DMS79 (cell line): Measurements from ENCODE around the gene IRAK3.
"Not testable (repeated sequence)": the region's sequence is repeated elsewhere in the genome, so short reads cannot be mapped to it uniquely, and the experiment has no call there.

Source experiments
- DNase-seq: peaks from one replicate; lab custom pipeline; 2025; lab: John Stamatoyannopoulos, UW

IRAK3 gene

DNA sequence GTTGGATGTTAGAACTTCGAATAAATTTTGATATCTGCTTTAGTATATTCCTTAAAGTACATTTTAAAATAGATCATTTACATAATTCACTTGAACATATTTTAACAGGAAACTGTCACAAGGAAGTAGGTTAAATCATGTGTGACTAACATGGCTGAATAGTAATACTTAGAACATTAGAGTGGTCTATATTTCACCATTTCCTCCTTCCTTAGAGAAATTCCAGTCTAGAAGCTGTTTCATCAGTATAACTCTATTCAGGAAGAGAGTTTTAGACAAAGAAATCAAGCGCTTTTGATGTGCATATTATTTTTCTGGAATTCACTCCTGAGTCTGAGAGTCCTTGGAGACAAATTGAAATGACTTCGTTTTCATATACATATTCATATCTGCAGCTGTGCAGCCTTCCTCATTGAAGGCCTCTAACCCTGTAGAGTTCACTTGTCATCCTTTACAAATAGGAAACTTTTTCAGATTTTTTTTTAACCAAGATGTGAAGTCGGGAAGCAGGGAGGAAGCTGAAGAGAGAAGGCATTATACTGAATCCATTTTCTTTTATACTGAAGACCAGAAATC lies 28.4 kb downstream of the IRAK3 start:
- DNase-seq = no peak

DNA sequence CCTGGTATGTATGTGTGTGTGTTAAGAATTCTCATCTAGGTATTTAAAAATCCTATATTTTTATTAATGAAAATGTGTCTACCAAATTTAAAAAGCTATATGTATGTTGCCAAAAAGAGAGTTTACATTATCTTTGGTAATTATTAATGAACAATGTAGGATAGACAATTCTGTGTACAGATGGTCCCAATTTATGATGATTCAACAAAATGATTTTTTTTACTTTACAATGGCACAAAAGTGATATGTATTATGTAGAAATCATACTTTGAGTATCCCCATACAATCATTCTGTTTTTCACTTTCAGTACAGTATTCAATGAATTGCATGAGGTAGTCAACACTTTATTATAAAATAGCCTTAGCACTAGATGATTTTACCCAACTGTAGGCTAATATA lies 39.4 kb downstream of the IRAK3 start:
- no peak for DNase-seq

GRCh38 chr12:66232263-66232662 lies 43.2 kb downstream of the IRAK3 start:
- DNase-seq = no peak

DNA sequence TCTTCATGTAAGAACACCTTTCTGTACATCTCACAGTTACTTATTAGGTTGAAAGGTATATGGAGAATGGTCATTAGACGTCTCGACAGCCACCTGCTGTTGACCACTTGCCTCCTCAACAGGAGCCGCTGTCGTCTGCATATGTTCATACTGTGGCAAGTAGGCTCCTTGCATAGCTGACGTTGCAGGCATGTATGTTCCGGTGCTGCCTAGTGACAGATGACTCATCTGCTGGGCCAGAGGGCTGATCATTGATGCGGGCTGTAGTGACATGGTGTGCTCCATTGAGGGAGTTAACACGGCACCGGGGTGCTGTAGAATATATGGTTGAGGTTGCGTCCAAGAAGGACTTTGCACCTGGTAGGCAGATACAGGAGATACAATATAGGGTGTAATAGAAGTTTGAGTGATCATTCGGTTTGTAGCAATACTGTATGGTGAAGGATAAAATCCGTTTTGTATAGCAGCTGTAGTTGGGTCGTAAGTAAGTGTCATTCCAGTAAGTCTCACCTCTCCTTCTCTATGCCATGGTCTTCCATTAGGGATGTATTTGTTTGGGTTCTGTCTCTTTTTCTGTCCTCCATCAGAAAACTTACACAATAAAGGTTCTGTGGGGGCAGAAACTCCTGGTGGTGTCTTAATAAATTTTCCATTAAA lies 45.2 kb downstream of the IRAK3 start:
- DNase-seq = not testable (repeated sequence)

- not testable (repeated sequence) for DNase-seq
Measured at GRCh38 chr12:66234773-66235625, 46.0 kb downstream of the IRAK3 start.

DNA sequence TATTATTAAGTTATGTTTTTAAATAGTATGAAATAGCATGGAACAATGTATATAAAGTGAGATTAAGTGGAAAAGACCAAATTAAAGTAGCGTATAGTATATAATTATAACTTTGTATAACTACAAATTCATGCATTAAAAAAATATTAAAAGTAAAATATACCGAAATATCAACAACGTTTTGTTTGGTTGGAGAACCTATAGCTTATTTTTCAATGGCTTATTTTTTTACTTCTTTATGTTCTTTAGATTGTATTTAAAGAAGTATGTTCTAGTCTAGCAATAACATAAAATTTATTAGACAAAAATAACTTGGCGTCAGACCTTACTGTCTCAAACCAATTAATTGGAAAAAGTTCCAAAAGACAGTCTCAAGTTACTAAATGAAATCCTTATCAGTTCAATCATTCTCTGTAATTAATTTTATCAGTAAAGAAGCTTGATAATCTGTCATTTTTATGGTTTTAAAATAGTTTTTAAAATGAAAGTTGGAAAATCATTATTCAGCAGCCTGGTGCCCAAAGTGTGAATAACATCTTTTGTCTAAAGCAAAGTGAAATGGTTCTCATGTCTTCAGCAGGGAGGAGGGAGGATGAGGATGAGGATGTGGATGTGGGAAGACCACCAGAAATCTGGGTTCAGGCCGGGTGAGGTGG lies 46.7 kb downstream of the IRAK3 start:
- DNase-seq = no peak

- not testable (repeated sequence) for DNase-seq
Measured at GRCh38 chr12:66236282-66236675, 47.3 kb downstream of the IRAK3 start.

DNA sequence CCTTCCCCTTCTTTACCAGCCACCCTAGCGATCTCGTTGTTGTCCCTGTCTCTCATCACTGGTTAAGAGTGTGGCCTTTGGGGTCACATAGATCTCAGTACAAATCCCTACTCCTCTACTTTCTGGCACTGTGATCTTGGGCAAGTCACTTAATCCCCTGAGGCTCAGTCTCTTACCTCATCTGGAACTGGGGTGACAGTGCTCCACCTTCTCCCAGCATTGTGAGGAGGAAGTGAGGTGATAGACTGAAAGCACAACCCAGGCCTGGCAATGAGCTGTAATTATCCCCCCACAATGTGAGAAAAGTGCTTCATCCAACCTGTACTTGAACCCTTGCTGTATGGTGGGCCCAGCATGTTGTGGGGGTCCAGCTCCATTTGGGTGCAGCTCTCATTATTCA lies 48.0 kb downstream of the IRAK3 start:
- no peak for DNase-seq

DNA sequence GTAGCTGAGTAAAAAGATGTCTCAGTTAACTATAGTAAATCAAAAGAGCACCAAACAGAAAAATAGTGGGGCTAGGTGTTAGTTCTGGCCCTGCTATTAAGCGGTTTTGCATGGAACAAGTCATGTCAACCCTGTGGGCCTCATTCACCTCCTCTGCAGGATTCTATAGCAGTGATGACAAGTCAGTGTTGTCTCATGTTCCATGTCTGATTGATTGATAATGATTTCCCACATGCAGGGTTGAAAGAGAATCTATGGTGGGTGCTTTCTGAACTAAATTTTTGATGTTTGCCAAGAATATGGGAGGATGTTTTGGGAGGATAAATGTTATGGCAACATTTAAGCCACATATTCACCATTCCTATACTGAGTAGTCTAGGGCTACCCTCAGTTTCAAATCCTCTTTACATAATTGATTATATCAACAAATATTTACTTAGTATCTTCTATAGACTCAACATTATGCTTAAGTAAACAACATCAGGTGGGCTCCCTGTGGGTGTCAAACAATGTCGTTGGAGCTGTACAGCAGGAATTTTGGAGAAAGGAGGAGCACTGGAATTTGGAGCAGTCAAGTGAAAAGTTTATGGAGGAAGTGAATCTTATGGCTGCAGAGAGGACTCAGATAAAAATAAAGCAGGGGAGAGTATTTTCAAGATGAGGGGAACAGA lies 48.6 kb downstream of the IRAK3 start:
- DNase-seq = no peak

GRCh38 chr12:66239295-66239694 lies 50.3 kb downstream of the IRAK3 start:
- no peak for DNase-seq

- DNase-seq = no peak
Measured at GRCh38 chr12:66240096-66240820, 51.2 kb downstream of the IRAK3 start.

GRCh38 chr12:66241061-66242043 lies 52.3 kb downstream of the IRAK3 start:
- no peak for DNase-seq

DNA sequence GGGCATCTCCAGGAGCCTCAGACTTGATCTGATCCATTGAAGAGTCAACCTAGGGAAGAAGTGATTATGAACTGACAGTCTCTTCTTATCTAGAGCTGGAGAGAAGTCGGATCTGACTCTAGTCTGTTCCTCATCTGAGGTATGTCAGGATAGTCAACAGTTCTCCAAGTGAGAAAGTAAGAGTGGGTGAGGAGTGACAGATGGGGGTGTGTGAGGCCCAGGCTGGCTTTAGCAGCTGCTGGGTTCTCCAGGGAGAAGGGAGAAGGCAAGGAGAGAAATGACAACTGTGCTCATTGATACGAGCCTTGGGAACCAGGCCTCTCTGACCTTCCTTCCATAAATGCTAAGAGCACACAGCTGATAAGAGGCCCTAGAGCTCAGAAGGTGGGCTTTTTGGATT lies 53.3 kb downstream of the IRAK3 start:
- DNase-seq = no peak

- no peak for DNase-seq
Measured at GRCh38 chr12:66243911-66244310, 54.9 kb downstream of the IRAK3 start.

- no peak for DNase-seq
Measured at GRCh38 chr12:66244446-66244845, 55.4 kb downstream of the IRAK3 start.

GRCh38 chr12:66247741-66248140 lies 58.7 kb downstream of the IRAK3 start:
- DNase-seq = no peak

GRCh38 chr12:66251049-66251448 lies 62.0 kb downstream of the IRAK3 start:
- no peak for DNase-seq

- no peak for DNase-seq
Measured at GRCh38 chr12:66252771-66253170, 63.8 kb downstream of the IRAK3 start.

- no peak for DNase-seq
Measured at GRCh38 chr12:66255737-66256136, 66.7 kb downstream of the IRAK3 start.

GRCh38 chr12:66258011-66258410 lies 69.0 kb downstream of the IRAK3 start:
- no peak for DNase-seq
